GM18499 (cell line): Measurements from ENCODE around the gene DAPK2.

ENCODE experiments used
- ATAC-seq: cut with Tn5 transposase; IDR thresholded peaks from one replicate; pipeline ENCODE4 v1.9.1; 2021; ENCODE audit warnings: moderate number of reproducible peaks; ENCODE audit not compliant: insufficient read depth, unreplicated experiment

DAPK2 gene

DNA sequence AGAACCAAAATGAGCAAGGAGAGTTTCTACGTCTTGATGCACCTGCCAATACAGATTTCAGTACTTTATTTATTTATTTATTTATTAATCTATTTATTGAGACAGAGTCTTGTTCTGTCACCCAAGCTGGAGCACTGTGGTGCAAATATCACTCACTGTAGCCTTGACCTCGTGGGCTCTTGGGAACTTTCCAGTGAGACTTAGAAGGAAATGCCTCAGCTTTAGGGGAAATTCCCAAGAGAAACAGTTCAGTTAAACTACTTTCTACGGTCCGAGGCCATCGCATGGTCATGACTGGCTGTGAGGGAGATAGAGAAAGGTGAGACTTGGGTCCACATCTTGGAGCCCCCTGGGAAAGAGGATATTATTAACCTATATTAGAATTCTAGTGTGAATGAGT is 165.5 kb downstream of the DAPK2 start:
- ATAC-seq, result no peak

- no peak for ATAC-seq
Observed at GRCh38 chr15:63879995-63880394, 166.3 kb downstream of the DAPK2 start.

DNA sequence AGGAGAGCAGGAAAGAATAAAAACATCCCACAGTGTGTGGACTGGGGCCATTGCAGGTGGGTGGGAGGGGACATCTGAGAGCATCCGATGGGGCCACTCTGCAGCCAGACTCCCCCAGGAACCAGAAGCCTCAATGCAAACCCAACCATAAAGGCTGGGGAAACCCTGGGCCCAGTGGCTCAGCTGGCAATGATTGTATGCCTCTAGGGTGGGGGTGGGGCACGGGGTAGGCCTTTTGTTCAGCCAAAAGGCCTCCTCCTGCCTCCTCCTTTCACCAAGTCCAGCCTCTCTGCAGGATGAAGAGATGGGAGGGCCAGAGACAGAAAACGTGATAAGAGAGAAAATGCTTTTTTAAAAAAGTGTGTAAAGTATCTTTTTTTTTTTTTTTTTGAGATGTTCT is 167.1 kb downstream of the DAPK2 start:
- ATAC-seq, result no peak

DNA sequence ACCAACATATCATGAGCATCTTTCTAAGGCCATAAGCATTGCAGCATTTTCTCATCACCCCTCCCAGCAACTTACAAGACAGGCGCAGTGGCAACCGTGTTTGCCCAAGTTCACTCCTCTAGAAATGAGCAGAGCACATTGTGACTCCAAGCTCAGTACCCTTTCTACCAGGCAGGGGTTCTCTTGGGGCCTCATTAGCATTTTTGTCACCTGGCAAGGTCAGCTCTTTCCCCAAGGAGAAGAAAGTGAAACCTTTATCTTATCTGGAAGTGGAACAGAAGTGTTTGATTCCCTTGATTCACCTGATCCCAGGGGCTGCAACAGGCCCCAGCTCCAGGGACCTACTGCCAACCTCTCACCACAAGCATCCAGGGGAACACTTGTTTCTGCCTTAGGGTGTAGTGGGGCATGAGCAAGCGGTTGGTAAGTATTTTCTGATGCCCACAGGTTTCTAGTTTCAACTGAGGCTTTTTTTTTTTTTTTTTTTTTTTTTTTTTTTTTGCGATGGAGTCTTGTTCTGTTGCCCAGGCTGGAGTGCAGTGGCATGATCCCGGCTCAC is 168.5 kb downstream of the DAPK2 start:
- ATAC-seq, result no peak

DNA sequence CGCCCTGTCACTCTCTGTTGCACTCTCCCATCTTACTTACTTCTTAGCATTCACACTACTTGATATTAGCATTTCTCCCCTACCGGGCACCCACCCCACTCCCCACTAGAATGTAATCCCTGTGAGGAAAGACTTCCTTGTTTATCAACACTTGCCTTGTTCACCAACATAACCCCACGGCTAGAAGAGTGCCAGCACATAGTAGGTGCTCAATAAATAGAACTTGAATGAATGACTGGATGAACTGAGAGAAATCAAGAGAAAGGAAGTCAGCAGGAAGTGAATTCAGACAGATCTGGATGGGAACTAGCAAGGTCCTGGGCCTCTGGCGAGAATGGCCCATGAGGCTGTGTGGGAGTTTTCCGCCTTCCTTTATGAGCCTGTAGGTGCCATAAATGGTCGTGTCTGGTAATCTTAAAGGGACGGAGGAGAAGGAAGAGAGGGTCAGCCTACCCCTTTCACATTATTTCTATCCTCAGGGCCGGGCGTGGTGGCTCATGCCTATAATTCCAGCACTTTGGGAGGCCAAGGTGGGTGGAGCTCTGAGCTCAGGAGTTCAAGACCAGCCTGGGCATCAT is 170.1 kb downstream of the DAPK2 start:
- no peak for ATAC-seq

DNA sequence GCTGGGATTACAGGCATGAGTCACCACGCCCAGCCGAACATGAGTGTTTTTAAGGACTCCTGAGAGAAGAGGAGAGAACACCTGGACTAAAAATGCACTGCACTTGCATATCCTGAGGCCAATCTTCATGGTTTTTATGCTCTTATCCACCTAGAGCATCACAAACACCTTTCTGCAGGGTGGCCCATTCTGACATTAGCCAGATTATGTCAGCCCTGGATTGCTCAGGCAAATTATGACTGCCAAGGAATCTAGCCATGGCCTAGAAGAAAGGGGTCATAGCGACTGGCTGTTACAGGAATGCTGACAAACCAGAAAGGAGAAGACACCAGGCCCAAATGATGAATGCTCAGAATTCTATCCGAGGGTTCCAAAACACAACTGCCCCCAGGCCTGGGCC is 171.7 kb downstream of the DAPK2 start:
- no peak for ATAC-seq

DNA sequence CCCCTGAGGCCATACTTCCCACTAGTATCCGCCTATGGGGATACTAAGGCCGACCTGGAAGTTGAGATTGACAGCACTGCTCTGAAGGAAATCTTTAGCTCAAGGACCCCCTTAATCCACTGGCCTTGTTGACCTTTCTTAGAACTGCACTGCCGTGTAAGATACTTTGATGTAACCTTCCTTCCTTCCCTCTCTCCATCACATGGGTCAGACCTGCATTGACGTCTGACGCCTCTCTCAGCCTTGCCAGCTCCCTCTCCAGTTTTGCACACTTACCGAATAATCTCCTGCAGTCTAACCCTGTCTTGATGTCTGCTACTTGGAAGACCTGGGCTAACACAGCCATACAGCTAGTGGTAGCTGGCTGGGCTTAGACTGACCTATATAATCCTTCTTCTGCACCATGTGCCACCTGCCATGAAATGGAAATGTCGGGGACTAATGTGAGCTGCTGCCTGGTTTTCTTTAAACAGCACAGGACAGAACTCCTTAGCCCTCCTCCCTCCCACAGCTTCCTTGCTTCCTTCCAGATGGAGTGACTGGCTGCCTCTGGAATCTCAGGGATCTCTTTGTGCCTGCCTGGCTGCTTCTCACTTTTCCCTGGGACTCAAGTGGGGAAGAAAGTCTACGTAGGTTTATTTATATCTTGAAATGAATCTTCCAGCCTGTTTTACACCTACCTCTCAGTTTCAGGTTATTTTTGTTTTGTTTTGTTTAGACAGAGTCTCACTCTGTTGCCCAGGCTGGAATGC is 173.3 kb downstream of the DAPK2 start:
- no peak for ATAC-seq

DNA sequence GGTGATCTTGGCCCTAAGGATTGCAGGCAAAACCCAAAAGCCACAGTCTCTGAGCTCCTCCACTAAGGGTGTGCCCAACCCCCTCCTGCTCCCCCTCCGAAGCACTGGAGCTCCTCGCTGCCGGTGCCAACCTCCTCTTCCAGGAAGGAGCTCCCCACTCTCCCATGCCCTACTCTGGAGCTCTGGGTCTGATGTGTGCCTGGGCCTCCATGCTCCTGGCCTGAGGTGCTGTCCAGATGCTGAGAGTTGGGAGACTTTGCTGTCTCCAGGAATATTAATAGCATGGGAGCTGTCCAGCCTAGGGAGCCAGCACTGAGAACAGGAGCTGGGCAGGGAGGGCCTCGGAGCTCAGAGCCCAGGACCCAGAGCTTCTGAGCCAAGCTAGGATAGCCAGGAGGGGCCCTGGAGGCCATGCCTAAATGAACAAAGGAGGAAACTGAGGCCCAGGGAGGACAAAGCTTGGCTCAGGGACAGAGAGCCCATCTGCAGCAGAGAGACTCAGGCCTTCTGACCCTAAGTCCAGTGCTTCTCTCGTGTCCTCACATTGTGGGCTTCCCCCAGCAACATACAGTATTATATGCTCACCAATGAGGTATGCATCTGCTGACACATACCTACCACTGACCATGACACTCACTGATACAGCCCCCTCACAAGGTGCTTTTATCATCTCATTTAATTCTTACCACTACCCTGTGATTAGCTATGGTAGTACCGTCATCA is 175.6 kb downstream of the DAPK2 start:
- no peak for ATAC-seq

GRCh38 chr15:63870043-63870394 is 176.3 kb downstream of the DAPK2 start:
- no peak for ATAC-seq

DNA sequence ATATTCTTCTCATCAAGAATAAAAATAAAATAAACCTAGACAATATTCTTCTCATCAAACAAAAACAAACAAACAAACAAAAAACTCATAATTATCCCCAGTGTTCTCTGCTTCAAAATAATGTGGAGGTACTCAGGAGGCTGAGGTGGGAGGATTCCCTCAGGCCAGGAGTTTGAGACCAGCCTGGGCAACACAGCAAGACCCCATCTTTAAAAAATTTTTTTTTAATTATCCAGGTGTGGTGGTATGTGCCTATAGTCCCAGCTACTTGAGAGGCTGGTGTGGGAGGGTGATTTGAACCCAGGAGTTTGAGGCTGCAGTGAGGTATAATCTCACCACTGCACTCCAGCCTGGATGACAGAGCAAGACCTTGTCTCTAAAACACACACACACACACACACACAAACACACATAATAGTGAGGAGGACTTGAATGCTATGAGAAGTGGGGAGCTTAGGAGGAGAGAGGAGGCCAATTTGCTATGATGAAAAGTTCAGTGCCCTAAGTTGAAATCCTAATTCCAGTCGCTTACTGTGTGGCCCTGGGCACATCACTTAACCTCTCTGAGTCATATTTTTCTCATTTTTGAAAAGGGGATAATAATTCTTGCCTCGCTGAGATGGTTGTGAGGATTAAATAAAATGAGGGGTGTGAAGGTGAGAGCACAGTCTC is 176.8 kb downstream of the DAPK2 start:
- no peak for ATAC-seq

DNA sequence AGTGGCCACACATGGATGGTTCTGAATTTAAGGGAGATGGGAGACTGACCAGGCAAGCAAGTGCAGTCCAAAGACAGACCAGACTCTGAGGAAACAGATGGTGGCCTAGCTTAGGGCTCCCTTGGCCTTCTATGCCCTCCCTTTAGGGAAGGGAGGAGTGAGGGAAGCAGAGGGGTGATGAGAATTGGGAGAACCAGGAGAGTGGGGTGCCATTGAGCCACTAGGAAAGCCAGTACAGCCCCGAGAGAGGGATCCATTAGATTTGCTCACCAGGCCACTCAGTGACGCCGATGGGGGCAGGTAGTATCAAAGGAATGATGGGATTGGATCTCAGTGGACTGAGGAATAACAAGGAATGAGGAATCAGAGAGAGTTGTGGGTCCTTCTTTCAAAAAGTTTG is 182.1 kb downstream of the DAPK2 start:
- ATAC-seq, result no peak

GRCh38 chr15:63861946-63862517 is 184.3 kb downstream of the DAPK2 start:
- no peak for ATAC-seq

DNA sequence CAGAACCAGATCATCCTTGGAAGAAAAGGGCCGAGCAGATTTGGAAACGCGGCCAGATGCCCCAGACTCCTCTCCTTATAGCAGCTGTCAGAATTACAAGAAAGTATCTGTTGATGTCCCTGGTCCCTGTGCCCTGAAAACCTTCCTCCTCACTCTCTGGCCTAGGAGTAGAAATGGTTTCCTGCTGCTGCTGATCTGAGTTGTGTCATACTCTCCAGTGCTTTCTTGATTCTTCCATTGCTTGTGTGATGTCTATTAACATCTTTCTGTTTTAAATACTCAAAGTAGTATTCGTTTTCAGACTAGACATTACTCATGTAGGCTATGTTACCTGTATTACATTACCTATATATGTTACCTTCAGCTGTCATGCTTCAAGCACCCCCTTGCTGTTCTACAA is 185.7 kb downstream of the DAPK2 start:
- no peak for ATAC-seq

DNA sequence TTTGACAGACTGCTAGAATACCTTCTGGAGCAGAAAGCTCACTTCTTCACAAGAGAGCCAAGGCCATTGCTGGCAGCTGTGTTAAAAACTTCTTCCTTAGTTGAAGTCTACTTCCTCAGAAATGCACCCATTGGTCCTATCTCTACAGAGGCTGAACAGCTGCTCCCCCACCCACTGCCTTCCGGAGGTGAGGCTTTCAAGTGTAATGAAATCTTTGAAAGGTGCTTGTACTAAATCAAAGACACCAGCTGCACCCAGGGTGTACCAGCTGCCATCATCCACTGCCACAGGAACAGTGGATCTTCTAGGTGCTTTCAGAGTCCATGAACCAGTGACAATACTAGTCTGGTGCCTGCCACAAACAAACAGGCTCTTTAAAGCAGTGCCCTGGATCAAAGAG is 186.1 kb downstream of the DAPK2 start:
- ATAC-seq, result no peak

DNA sequence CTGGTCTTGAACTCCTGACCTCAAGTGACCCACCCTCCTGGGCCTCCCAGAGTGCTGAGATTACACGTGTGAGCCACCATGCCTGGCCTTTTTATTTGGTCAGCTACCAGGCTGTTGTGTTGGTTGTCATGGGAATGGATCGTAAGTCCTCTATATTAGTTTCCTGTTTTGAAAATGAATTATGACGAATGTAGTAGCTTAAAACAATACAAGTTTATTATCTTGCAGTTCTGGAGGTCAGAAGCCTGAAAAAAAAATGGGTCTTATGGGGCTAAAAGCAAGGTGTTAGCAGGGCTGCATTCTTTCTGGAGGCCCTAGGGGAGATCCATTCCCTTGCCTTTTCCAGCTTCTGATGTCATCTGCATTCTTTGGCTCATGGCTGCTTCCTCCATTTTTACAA is 187.4 kb downstream of the DAPK2 start:
- ATAC-seq, result no peak

GRCh38 chr15:63858448-63858847 is 187.8 kb downstream of the DAPK2 start:
- no peak for ATAC-seq

DNA sequence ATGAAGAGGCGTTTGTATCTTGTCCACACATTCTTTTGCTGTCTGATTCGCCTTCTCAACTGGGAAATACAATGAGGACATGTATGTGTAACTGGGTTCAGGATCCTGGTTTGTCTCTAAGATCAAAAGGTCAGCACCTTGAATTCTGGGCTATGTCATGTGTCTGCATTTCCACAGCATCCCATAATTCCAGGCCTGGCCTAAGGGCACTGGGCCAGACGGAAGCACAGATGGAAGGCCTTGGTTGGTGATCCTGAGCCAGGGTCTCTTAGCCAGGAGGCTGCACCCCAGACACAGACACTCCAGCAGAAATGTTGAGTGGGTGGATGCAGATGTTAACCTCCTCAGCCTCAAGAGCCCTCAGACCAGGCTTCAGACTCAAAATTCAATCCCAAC is 188.8 kb downstream of the DAPK2 start:
- ATAC-seq, result no peak
